ENCODE results near the gene PAX5.
"Not testable (repeated sequence)": the region's sequence is repeated elsewhere in the genome, so short reads cannot be mapped to it uniquely, and the experiment has no call there.

PAX5 gene

DNA sequence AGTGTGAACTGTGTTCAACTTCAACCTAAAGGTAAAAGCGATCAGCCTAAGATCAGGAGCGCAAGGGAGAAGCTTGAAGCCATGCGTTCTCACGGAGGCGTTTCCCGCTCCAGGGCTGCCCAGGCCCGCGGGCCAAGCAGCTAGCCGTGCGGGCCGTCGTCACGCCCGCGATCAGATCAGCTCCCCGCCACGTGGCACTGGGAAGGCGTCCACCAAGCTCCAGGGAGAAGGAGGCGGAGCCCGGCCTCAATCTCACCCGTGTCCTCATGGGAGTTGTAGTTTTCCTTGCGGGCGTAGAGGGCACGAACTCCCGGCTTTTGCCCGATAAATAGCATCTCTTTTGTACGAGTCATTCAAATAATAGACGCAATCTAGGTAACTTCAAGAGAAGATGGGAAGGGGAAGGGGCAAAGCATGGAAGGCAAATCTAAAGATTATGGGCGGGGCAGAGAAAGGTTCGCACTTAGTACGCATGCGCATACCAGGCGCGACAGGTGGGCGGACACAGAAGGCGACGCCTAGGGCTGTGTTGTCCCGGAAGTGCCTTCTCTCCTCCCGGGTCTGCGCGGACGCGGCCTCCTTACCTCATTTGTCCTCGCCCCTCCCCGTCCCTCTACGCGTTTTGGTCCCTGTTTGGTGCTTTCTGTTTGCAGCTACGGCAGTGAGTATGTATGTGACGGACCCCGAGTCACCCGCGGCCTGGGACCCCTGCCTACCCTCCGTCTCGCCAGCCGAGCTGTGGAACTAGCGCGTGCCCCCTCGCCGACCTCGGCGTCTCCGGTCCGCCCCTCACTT, 45.5 kb upstream of the PAX5 start:
- DNase-seq (ENCODE audit: low spot score) (peak; percentile 91), ATAC-seq (ENCODE audit: low read depth) (peak; percentile 90)
- Histone ChIP-seq H3K27ac (ENCODE audit: poor library complexity, severe bottlenecking) (peak overlapping the region; percentile 17), H3K36me3 (ENCODE audit: low read depth) (no peaks in the 10 kb centered on the region), H3K27me3 (ENCODE audit: insufficient read depth, poor library complexity, severe bottlenecking) (no peaks in the 10 kb centered on the region), H3K9me3 (ENCODE audit: severe bottlenecking) (no peaks in the 10 kb centered on the region), H3K4me3 (ENCODE audit: severe bottlenecking) (peak overlapping the region; percentile 64), H3K4me1 (ENCODE audit: insufficient read depth, poor library complexity, severe bottlenecking) (peaks cover 7% of the 10 kb centered on the region)
- TF ChIP-seq, protein P1, sequence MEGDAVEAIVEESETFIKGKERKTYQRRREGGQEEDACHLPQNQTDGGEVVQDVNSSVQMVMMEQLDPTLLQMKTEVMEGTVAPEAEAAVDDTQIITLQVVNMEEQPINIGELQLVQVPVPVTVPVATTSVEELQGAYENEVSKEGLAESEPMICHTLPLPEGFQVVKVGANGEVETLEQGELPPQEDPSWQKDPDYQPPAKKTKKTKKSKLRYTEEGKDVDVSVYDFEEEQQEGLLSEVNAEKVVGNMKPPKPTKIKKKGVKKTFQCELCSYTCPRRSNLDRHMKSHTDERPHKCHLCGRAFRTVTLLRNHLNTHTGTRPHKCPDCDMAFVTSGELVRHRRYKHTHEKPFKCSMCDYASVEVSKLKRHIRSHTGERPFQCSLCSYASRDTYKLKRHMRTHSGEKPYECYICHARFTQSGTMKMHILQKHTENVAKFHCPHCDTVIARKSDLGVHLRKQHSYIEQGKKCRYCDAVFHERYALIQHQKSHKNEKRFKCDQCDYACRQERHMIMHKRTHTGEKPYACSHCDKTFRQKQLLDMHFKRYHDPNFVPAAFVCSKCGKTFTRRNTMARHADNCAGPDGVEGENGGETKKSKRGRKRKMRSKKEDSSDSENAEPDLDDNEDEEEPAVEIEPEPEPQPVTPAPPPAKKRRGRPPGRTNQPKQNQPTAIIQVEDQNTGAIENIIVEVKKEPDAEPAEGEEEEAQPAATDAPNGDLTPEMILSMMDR (IDR thresholded peaks at IDR 0.05; ENCODE audit: poor library complexity, severe bottlenecking): no peak

DNA sequence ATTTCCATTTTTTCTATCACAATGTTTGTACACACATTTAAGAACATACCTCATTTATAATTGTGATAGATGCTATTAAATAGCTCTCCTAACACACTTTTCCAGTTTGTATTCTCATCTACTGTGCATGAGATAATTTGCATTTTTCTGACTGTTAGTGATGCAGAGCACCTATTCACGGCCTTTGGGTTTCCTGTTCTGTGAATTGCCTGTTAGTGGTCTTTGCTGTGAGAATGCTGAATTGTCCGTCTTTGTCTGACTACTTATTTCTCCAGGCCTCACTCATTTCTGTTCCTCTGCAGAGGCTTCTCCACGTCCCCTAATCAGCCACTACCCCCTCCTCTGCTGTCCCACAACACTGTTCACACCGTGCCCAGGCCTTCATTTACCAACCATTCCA, 40.7 kb upstream of the PAX5 start:
- not testable (repeated sequence) for ATAC-seq (ENCODE audit: low read depth); H3K4me1 ChIP-seq (ENCODE audit: insufficient read depth, poor library complexity, severe bottlenecking); H3K4me3 ChIP-seq (ENCODE audit: severe bottlenecking); H3K27me3 ChIP-seq (ENCODE audit: insufficient read depth, poor library complexity, severe bottlenecking); DNase-seq (ENCODE audit: low spot score); H3K27ac ChIP-seq (ENCODE audit: poor library complexity, severe bottlenecking); H3K9me3 ChIP-seq (ENCODE audit: severe bottlenecking); H3K36me3 ChIP-seq (ENCODE audit: low read depth)

DNA sequence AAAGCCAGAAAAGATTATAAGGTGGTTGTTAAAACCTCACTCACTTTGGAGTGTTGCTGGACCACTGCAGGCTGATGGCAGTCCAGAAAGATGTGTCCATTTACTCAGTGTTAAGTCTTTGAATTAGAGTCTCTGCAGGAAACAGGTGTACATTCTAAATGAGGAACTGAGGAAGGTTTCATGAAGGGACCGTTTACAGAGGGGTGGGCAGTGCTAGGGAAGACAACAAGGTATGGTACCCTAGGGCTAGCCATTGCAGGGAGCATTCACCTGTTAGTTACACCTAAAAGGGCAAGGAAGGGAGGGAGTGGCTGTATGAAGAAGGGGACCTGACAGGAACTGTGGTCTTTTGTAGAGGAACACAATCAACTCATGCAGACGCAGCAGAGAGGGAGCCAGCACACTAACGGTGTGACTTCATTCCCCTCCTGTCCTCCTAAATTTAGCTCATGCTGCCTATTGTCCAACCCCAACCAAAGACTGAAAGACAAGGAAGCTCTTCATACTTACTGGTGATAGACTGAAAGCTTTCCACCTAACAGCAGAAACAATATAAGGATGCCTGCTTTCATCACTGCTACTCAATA, 32.2 kb upstream of the PAX5 start:
- ATAC-seq (ENCODE audit: low read depth): no peak

DNA sequence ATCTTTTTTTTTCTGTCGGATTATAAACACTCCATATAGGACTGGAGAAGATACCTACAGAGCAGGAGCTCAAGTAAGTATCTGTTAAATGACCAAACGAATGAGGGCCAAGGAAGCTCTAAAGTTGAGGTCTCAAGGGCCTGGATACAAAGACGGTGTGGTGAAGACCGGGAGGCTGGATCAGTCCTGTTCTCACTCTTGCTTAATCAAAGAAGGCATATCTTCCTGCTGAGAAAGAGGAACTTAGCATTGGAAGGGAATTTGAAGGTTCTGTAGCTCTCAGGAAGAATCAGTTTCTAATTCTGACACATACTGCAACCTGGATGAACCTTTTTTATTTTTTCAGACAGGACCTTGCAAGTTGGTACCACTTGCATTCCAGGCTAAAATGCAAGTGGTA, 28.3 kb upstream of the PAX5 start:
- H3K4me3 ChIP-seq (ENCODE audit: severe bottlenecking): no peak overlapping the region
- no peaks in the 10 kb centered on the region for H3K4me1 ChIP-seq (ENCODE audit: insufficient read depth, poor library complexity, severe bottlenecking)
- peaks cover 45% of the 10 kb centered on the region for H3K27me3 ChIP-seq (ENCODE audit: insufficient read depth, poor library complexity, severe bottlenecking)
- ATAC-seq (ENCODE audit: low read depth) (no peak), DNase-seq (ENCODE audit: low spot score) (no peak)
- H3K27ac ChIP-seq (ENCODE audit: poor library complexity, severe bottlenecking): no peak overlapping the region
- H3K36me3 ChIP-seq (ENCODE audit: low read depth): no peaks in the 10 kb centered on the region
- no peaks in the 10 kb centered on the region for H3K9me3 ChIP-seq (ENCODE audit: severe bottlenecking)
- TF ChIP-seq, protein P1 (IDR thresholded peaks at IDR 0.05; ENCODE audit: poor library complexity, severe bottlenecking): no peak

More for the DNA sequence above, 32.2 kb upstream of the PAX5 start:
- H3K36me3 ChIP-seq (ENCODE audit: low read depth): no peaks in the 10 kb centered on the region
- no peak overlapping the region for H3K4me3 ChIP-seq (ENCODE audit: severe bottlenecking)
- TF ChIP-seq, protein P1 (IDR thresholded peaks at IDR 0.05; ENCODE audit: poor library complexity, severe bottlenecking): no peak
- peaks cover 43% of the 10 kb centered on the region for H3K27me3 ChIP-seq (ENCODE audit: insufficient read depth, poor library complexity, severe bottlenecking)
- no peaks in the 10 kb centered on the region for H3K4me1 ChIP-seq (ENCODE audit: insufficient read depth, poor library complexity, severe bottlenecking)
- no peak overlapping the region for H3K27ac ChIP-seq (ENCODE audit: poor library complexity, severe bottlenecking)
- H3K9me3 ChIP-seq (ENCODE audit: severe bottlenecking): no peaks in the 10 kb centered on the region
- no peak for DNase-seq (ENCODE audit: low spot score)

DNA sequence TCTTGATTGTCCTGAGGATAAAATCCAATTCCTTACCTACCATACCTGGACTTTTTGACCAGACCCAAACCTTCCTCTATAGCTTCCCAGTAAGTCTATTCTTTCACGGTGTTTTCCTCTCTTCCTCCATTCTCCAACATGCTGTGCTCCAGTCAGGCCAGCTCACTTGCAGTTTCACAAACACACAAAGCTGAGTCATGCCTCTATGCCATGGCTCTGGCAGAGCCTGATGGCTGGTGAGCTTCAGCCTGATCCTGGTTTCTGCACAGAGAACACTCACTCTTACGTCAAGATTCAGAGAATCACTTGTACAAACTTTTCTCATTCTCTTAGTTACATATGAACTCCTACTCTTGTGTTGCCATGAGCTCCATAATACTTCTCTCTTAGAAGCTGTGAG, 27.7 kb upstream of the PAX5 start:
- no peak overlapping the region for H3K4me3 ChIP-seq (ENCODE audit: severe bottlenecking)
- H3K27me3 ChIP-seq (ENCODE audit: insufficient read depth, poor library complexity, severe bottlenecking): peaks cover 39% of the 10 kb centered on the region
- H3K27ac ChIP-seq (ENCODE audit: poor library complexity, severe bottlenecking): no peak overlapping the region
- H3K4me1 ChIP-seq (ENCODE audit: insufficient read depth, poor library complexity, severe bottlenecking): no peaks in the 10 kb centered on the region
- no peak for ATAC-seq (ENCODE audit: low read depth)
- TF ChIP-seq, protein P1 (IDR thresholded peaks at IDR 0.05; ENCODE audit: poor library complexity, severe bottlenecking): no peak
- H3K36me3 ChIP-seq (ENCODE audit: low read depth): no peaks in the 10 kb centered on the region
- no peaks in the 10 kb centered on the region for H3K9me3 ChIP-seq (ENCODE audit: severe bottlenecking)
- no peak for DNase-seq (ENCODE audit: low spot score)

All from RWPE2 (cell line).